GM19238 (cell line): ENCODE results near the gene GBP1.
"Not testable (repeated sequence)": the region's sequence is repeated elsewhere in the genome, so short reads cannot be mapped to it uniquely, and the experiment has no call there.

Experiments
- DNase-seq: peaks from one replicate; pipeline ENCODE4 v3.0.0; 2011; ENCODE audit warnings: low spot score; ENCODE audit not compliant: insufficient read length

Gene GBP1

GRCh38 chr1:89051955-89052312 is 13.1 kb downstream of the GBP1 start:
- DNase-seq, result no peak

- no peak for DNase-seq
Measured at GRCh38 chr1:89051300-89051954, 13.6 kb downstream of the GBP1 start.

DNA sequence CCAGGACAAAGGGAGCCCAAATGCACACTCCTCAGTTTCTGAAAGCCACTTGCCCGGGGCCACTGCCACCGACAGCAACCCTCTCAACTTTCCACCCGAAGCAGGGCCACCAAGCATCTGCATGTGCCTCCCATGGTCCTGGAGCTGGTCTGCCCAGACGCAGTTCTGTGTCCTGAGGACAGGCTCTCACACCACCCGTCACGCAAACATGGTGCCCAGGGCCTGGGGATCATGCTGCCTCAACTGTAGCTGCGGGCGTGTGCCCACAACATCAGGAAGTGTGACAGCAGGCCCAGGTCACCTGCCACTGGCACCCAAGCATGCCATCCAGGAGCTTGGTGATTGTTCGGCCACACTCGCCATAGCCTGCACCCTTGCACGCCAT is 14.4 kb downstream of the GBP1 start:
- DNase-seq, result no peak

- DNase-seq, result not testable (repeated sequence)
Measured at GRCh38 chr1:89049901-89050648, 14.9 kb downstream of the GBP1 start.

- not testable (repeated sequence) for DNase-seq
Measured at GRCh38 chr1:89049187-89049586, 15.8 kb downstream of the GBP1 start.

GRCh38 chr1:89047734-89048133 is 17.3 kb downstream of the GBP1 start:
- DNase-seq, result no peak

- not testable (repeated sequence) for DNase-seq
Measured at GRCh38 chr1:89046318-89047183, 18.5 kb downstream of the GBP1 start.

- no peak for DNase-seq
Measured at GRCh38 chr1:89044970-89045721, 19.9 kb downstream of the GBP1 start.

DNA sequence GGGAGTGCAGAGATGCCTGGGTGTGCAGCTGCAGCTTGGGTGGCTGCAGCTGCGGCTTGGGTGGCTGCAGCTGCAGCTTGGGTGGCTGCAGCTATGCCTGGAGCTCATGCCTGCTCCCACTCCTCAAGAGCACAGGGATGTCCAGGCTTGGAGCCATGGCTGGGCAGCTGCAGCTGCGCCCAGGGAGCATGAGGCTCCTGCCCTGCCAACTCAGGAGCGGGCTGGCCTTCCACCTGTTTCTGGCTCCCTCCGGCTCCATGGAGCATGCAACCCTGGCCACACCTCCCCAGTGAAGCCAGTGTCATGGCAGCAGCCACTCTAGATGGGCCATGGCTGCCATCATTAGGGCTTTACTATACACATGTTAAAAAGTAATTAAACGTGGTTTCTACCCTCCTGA is 21.1 kb downstream of the GBP1 start:
- no peak for DNase-seq

- DNase-seq, result no peak
Measured at GRCh38 chr1:89042491-89042890, 22.5 kb downstream of the GBP1 start.

GRCh38 chr1:89041721-89042120 is 23.3 kb downstream of the GBP1 start:
- DNase-seq, result no peak

- no peak for DNase-seq
Measured at GRCh38 chr1:89041119-89041641, 23.8 kb downstream of the GBP1 start.

DNA sequence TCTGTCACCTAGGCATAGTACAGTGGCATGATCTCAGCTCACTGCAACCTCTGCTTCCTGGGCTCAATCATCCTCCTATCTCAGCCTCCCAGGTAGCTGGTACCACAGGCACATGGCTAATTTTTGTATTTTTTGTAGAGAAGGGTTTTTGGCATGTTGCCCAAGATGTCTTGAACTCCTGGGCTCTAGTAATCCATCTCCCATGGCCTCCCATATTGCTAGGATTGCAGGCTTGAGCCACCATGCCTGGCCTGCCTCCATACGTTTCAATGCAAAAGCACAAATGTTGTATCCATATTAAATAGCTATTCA is 24.7 kb downstream of the GBP1 start:
- no peak for DNase-seq

DNA sequence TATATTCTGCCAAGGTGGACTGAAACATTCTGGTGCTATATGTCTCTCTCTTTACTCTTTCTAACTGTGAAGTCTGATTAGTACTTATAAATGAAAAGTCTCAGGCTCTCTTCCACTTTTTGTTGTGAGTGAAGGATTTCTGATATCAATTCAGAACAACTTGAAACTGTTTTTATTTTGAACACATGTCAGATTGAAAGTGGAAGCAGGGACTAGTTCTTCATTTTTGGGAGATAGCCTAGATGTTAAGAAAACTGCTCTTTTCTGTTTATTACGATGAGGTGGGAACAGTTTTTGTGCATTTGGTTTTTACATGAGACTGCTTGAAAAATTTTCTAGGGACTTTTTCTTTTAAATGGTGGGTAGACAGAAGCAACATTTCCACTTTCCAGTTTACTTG is 27.8 kb downstream of the GBP1 start:
- DNase-seq, result no peak

DNA sequence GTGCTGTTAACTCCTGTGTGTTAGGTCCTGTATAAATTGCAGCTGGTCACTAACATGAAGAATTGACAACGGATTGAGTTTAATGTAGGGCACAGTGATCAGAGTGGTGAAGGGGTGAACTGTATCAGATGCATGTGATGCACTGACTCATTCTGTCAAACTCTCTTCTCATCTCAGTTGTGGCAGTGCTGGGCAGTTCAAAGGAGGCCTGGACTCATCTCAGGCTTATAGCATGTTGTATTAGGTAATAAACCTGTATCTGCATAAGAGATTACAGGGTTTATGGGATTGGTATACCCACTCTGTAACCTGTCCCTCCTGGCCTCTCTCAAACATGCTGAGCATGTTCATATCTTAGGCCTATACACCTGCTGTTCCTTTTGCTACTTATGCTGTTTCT is 29.9 kb downstream of the GBP1 start:
- DNase-seq, result no peak

GRCh38 chr1:89034004-89034403 is 31.0 kb downstream of the GBP1 start:
- DNase-seq, result not testable (repeated sequence)

- DNase-seq, result not testable (repeated sequence)
Measured at GRCh38 chr1:89029051-89029450, 36.0 kb downstream of the GBP1 start.

GRCh38 chr1:89025928-89026327 is 39.1 kb downstream of the GBP1 start:
- no peak for DNase-seq

- no peak for DNase-seq
Measured at GRCh38 chr1:89023026-89023425, 42.0 kb downstream of the GBP1 start.

- DNase-seq, result no peak
Measured at GRCh38 chr1:89022167-89022959, 42.6 kb downstream of the GBP1 start, which contains the start of gene GBP3. TSS of gene GBP3 (minus strand) at chr1:89022866. CDS start at chr1:89020721, 2,145 bp downstream.
